HuH-7.5 (cell line): ENCODE measurements around the gene SLC25A42.

Experiments
- DNase-seq: peaks from one replicate; pipeline ENCODE4 v3.0.0; 2011; ENCODE audit warnings: low spot score

Gene SLC25A42

DNA sequence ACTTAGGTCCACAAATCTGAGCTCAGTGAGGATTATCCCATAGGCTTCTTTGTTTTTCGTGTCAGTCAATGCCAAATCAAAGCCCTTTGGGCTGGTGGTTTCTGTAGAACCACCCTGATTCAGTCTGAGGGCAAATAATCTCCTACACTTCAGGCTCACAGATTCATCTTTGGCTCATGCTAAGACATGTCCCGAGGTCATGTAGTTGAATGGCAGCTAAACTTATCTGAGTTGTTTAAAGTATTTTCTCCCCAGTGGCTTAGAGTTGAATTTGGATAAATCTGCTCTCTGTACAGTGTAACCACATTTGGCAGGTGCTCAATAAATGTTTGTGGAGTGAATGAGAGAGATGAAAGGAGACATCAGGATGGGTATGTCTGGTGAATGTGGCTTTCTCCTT is 13.1 kb upstream of the SLC25A42 start:
- DNase-seq = no peak

DNA sequence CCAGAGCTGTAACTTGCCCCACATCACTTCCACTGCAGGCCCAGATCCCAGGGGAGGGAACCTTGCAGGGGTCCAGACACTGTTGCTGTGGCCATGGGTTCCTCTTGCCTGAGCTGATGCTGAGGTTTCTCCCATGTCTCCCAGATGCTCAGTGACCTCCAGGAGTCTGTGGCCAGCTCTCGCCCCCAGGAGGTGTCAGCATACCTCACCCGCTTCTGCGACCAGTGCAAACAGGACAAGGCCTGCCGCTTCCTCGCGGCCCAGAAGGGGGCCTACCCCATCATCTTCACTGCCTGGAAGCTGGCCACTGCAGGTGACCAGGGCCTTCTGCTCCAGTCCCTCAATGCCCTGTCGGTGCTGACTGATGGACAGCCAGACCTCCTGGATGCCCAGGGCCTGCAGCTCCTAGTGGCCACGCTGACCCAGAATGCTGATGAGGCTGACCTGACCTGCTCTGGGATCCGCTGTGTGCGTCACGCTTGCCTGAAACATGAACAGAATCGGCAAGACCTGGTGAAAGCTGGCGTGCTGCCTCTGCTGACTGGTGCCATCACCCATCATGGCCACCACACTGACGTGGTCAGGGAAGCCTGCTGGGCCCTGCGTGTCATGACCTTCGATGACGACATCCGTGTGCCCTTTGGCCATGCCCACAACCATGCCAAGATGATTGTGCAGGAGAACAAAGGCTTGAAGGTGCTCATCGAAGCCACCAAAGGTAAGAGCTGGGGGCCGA is 12.1 kb upstream of the SLC25A42 start:
- DNase-seq = peak; percentile 49

DNA sequence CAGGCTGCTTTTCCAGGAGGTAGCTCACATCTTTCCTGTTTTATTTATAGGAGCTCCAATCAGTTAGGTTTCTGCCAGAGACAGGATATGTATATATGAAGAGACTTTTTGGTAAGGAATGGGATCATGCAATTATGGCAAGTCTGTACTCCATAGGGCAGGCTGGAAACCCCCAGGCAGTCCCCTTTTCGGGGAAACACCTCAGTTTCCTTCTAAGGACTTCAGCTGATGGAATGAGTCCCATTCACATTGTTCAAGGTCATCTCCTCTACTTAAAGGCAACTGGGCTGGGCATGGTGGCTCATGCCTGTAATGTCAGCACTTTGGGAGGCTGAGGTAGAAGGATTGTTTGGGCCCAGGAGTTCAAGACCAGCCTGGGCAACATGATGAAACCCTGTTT is 10.9 kb upstream of the SLC25A42 start:
- DNase-seq = no peak

DNA sequence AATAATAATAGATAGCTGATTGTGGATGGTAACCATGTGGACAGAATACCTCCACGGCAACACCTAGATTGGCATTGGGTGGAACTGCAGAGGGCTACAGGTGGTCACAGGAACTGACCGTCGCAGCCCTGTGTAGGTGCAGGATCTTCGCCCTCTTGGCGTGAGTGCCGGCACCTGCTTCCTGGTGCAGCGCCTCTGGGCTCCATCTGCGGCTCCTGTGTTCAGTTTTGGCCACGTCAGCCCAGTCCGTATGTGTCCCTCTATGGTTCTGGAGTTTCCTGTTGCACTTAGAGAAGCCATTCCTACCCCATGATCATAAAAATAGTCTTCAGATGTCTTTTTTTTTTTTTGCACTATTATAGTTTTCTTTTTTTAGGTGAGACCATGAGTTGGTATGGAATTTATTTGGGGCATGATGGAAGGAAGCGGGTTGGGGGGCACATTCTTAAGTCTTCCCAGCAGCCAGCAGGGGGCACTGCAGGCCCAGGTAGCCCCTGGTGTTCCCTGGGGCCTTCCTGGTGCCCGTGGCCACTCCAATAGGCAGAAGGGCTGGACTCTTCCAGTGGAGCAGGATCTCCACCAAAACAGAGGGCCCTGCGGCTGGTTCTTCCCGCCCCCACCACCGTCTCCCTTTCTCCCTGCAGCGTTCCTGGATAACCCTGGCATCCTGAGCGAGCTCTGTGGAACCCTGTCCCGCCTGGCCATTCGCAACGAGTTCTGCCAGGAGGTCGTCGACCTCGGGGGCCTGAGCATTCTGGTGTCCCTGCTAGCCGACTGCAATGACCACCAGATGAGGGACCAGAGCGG is 10.1 kb upstream of the SLC25A42 start:
- peak; percentile 95 for DNase-seq

DNA sequence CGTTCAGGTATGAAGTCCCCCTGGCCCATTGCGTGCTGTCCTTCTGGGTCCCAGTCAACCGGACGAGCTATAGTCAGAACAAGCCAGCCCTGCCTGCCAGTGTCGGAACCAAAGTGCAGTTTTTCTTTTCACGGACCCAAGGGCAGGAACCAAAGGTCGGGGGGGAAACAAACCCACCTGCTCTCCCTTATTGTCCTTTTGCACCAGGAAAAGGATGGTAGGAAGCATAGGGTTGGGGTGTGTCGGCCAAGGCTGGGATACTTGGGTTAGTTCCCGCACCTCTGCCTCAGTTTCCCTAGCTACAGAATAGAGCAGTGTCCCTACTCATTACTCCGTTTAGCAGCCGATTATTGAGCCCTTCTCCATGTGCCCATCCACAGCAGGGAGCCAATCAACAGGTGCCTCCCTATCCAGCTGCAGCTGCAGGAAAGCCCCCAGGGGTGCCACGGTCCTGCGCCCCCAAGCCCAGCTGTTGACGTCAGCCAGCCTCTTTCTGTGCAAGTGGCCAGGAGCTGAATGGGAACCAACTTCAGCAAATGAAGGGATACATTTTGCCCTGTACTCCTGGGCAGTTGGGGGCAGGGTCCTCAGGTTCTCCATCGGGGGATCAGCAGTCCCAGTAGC is 9.4 kb upstream of the SLC25A42 start:
- DNase-seq = no peak

DNA sequence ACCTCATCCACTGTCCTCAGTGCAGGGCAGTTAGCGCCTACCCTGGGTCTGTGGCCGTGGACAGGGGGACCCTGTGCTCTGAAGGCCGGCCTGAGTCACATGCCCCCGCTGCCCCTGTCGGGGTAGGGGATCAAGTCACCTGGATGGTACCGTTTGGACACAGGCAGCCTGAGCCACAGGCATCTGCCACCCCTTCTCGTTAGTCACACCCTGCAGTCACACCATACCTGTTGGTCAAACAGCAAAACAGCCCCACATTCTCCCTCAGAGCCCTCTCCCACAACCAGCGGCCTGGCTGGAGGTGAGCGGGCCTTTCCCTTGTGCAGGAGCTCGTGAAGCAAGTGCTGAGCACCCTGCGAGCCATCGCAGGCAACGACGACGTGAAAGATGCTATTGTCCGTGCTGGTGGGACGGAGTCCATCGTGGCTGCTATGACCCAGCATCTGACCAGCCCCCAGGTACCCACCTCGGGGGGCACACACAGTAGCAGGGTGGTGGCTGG is 8.8 kb upstream of the SLC25A42 start:
- no peak for DNase-seq

DNA sequence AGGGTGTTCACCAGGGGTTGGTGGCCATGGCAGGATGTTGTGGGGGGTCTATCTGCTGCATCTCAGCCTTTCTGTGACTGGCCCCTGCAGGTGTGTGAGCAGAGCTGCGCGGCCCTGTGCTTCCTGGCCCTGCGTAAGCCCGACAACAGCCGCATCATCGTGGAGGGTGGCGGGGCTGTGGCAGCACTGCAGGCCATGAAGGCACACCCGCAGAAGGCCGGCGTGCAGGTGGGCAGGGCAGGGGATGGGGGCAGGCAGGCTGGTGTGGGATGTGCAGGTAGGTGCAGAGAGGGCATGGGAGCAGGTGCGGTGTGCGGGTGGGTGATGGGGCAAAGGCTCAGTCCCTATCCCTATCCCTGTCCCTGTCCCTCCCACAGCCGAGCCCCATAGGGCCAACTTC is 8.1 kb upstream of the SLC25A42 start:
- DNase-seq = no peak

DNA sequence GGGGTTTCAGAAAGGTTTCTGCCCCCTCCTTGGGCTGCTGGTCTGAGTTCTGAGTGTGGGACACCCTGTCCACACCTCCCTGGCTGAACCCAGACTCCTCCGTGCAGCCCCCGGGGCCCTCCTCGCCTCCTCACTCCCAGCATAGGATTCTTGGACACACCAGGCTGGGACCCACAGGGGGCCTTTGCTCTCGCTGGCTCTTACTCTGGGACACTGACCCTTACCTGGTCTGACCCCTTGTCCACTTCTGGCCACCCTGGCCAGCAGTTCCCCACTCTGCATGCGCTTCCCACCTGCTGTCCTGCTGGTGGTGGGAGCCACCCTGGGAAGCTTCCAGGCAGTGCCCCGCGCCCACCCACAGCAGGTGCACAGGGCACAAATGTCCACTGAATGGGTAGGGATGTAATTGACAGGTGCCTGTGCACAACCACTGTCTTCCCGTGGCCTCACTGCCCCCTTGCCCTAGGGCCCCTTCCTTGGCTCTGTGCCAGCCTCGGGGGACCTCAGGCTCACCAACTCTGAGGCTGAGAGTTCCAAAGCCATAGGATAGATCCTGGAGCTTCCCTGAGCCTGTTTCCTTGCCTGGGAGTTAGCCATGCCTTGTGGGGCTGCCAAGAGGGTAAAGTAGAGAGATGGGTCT is 7.0 kb upstream of the SLC25A42 start:
- DNase-seq = no peak

DNA sequence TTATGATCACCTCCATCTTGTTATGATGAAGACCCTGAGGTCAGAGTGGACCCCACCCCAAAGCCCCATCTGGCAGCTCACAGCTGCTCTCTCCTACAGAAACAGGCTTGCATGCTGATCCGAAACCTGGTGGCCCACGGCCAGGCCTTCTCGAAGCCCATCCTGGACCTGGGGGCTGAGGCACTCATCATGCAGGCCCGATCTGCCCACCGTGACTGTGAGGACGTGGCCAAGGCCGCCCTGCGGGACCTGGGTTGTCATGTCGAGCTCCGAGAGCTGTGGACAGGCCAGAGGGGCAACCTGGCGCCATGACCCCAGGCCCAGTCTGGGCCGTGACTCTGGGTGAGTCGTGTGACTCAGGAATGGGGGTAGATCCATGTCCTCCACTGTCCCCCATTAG is 6.5 kb upstream of the SLC25A42 start:
- no peak for DNase-seq

DNA sequence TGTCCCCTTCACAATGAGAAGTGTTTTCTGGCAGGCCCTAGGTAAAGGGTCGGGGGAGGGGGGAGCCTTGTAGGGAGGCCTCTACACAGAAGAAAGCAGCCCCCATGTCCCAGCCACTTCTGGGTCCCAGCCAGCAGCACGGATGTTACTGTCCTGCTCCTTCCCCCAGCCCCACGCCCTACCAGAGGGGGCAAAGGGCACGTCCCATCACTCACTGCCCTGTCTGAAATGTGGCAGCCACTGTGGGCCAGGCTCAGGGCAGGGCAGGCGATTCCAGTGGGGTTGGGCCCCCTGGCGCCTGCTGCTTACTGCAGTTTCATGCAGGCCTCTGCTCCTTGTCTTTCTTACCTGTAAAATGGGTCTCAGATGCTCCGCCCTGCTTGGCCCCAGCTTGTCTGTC is 6.1 kb upstream of the SLC25A42 start:
- DNase-seq = no peak

DNA sequence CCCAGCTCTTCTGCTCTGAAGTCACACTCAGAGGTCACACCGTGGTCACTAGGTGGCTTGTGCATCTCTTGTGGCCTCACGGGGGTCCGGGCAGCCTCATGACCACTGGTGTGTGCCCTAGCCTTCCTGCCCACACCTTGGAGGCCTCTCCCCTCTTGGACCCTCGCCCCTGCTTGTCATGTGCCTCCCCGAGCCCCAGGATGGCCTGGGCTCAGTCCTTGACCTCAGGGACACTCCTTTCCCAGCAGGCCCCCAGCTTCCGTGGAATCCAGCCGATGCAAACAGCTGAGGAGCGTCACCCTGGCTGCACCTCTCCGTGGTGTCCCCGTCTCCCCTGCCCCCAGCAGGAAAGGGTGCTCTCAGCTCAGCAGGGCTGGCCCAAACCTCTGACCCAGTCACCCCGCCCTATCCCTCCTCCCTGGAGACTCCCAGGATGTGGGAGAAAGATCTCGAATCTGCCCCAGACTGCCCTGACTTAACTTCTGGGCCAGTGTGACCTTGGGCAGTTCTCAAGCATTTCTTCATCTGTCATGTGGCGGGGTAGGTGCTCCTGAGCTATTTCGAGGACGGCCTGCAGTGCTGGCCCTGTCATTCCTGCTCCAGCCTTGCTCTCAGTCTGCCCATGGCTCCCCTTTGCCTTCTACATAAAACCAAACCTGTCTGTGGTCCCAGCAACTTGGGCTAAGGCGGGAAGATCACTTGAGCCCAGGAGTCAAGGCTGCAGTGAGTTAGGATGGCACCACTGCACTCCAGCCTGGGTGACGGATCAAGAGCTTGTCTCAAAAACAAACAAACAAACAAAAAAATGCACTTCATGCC is 4.6 kb upstream of the SLC25A42 start:
- no peak for DNase-seq

DNA sequence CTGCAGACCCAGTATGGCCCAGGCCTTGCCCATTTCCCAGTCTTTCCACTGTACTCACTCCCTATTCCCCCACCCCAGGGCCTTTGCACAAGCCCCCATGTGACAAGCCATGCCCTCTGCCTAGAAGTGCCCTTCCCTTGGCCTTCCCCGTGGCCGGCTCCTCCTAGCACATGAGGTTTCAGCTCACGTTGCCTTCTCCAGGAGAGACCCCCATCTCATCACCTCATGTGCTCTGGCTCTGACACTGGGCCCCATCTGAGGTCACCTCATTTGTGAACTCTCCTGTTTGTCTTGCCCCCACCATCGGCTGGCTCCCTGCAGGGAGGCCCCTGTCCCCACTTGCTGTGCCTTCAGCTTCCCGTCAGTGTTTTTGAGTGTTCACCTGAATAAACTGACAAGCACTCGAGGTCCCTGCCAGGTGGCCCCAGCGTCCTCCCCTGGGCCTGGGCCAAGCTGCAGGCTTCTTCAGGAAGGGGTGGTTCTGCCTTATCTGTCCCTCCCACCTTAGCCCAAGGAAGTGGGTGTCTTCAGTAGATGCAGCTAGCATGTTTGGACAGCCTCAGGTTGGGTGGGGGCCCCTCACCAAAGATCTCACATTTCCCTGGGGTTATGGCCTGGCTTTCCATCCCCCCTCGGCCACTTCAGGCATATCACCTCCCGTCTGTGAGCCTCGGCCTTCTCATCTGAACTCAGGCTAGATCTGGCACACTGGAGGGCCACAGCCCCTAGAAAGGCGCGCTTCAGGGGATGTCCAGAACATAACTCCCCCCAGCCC is 3.8 kb upstream of the SLC25A42 start:
- no peak for DNase-seq

DNA sequence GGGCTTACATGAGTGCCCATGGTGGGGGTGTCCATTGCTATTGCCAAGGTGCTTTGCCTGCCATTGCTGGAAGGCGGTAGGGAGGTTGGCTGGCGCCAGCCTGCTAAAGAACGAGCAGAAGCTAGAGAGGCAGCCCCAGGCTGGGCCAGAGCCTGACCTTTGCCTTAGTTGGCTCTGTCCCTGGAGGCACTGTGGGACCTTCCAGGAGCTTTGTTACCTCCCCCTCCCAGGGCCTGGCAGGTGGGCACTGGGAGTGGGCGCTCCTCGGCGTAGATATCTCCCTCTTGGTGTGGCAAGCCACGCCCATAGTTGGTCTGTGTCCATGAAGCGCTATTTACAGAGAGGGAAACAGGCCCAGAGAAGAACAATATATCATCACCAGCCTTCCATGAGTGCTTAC is 2.3 kb upstream of the SLC25A42 start:
- DNase-seq = no peak

DNA sequence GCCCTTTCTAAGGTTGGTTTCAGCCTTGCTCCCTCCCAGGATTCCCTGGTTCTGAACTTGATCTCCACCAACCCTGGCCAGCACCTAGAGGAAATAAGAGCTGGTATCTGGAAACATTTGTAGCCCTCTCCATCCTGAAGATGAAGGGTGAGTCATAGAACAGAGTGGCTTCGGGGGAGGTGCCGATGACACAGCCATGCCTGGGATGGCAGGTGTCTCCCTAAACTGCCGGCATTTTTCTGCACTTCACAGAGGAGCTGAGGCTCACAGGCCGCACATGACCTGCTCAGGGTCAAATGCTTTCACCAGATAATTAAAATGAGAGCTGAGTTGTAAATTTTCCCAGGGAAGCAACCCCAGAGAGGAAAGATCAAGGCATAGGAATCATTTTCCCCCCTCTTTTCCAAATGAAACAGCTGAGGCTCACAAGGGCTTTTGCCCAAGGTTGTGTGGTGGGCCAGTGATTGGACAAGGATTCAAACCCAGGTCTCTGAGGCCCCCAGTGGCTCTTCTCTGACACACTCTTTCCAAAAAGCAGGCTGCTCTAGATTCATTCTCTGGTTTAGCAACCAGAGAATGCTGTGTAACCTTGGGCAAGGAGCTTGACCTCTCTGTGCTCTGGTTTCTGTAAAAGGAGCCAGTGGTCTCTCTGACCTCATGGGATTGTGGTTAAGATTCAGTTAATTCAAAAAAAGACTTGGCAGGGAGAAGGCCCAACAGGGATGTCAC is 1.2 kb upstream of the SLC25A42 start:
- no peak for DNase-seq

DNA sequence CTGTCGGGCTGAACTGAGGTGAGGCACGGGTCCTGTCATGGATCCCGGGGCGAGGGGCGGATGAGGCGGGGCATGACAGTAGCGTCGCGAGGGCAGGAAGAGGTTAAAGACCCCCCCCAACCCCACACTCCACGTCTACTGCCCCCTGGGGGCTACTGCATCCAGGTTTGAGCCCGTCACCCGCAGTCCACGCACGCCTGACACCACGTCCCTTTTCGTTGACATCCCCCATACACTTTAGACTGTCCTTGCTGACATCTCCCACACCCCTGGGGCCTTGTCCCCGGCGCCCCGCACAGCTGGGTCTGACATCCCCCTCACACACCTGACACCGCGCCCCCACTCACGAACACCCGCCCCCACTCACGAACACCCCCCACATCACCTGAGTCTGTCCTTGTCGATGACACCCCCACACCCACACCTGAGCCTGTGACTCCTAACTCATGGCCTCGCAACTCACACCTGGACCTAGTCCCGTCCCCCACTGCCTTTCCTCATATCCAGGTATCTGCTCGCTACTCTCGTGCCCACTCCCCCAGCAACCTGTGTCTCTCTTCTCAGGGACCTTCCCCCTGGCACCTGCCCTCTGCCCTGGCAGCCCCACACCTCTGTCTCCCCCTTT is 416 bp downstream of the SLC25A42 start:
- peak; percentile 92 for DNase-seq

DNA sequence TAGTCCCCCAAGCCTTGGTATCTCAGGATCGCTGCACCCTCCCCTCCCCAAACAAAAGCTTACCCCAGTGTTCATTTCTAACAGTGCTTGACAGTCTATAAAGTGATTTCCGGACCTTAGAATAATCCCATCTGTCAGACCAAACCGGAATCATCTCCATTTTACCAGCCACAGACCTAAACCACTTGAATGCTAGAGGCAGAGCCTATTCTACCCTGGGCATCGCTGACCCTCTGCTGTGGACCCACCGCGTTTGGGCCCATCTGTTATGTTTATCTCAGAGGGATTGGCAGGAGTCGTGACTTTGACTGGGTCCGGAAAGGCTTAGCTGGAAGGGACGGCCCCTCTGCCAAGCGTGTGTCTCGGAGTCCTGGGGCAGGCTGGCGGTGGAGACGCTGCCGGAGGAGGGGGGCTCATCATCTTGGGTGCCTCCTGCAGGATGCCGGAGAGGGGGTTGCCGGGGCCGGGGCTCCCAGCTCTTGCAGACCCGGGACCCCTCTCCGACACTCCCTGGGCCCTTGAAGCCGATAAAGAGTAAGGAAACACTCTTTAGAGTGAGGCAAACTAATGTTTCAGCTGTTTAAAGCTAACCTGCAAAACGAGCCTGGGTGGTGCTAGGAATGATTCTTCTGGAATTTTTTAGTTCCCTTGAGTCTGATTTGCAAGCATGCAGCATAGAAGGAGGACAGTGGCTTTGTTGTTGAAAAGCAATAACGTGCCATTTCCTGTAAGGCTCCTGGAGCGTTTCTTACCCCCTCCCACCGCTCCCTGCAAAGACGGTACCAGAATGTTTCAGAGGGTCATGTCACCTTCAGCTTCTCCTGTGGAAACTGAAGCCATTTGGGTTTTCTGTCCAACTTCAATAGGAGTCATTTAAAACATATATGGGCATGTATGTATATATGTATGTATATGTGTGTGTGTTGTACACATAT is 1.3 kb downstream of the SLC25A42 start:
- peak; percentile 63 for DNase-seq

DNA sequence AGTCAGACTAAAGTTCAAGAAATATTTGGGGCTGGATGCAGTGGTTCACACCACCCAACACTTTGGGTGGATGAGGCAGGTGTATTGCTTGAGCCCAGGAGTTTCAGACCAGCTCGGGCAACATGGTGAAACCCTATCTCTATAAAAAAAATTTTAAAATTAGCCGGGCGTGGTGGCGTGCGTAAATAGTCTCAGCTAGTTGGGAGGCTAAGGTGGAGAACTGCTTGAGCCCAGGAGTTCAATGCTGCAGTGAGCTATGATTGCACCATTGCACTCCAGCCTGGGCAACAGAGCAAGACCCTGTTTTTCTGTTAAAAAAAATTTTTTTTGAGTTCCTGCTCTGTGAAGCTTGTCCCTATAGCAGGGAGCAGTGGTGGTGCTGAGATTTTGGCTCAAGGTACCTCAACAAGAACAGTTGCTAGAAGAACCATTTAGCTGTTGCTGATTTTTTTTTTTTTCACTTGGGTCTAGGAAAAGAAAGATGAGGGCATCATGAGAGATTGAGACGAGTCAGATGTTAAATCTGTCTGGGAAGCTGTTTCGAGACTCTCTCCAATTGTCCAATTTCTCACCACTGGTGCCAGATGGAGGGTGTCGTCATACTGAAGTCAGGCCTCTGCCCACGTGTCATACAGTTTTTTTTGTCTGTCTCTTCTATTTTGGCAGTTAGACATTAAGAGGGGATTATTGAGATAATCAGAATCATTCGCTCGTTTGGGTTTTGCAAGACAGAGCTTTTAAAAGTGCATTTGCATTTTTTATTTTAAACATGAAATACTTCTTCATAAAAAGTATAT is 3.7 kb downstream of the SLC25A42 start:
- DNase-seq = no peak
